Measurements from ENCODE around the gene RRAD.
A peak's percentile ranks its signal among the peaks of the same experiment; 100 is the strongest.

The RRAD gene

DNA sequence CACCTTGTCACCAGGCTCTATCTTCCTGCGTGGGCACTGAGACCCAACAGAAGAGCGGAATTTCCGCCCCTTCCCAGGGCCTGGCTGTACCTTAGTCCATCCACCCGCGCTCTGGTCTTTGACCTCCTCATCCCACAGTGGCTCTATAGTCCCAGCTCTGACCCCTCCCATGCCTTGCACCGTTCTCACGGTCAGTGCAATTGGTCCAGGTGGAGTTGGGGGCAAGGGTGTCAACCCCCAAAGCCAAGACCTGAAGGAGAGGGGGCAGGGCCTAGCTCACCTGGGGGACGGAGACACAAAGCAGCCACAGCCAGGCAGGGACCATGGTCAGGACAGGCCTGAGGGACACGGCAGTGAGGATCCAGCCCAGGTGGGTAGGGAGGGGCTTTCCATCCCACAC is 7.6 kb downstream of the RRAD start:
- no peak for DNase-seq (ENCODE audit: low spot score)

DNA sequence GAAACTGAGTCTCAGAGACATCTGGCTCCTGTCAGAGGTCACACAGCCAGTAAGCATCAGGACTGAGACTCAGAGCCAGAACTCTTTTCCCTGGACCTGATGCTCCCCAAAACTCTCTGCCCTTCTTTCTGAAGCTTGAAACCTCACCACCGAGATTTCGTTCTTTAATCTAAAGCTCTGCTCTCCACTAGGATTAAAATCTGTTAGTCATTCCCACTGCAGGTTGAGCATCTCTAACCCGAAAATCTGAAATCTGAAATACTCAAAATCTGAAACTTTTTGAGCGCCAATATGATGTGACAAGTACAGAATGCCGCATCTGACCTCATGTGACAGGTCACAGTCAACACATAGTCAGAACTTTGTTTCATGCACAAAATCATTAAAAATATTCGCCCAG is 8.8 kb downstream of the RRAD start:
- no peak for DNase-seq (ENCODE audit: low spot score)

DNA sequence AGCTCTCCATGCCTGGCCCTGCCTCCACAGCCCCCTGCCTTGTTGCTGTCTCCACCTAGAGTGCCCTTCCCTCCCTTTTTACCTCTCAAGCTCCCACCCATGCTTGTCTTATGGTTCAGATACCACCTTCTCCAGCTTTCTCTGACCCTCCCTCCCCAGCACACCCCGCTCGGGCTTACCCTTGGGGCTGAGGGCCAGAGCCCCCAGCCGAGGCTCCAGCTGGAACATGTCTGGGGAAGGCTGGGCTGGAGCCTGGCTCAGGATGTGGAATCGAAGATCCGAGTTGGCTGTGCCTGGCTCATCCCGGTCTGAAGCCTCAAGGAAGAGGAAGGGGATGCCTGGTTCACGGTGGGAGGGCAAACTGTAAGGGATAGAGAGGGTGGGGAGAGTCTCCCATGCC is 10.3 kb downstream of the RRAD start:
- no peak for DNase-seq (ENCODE audit: low spot score)

DNA sequence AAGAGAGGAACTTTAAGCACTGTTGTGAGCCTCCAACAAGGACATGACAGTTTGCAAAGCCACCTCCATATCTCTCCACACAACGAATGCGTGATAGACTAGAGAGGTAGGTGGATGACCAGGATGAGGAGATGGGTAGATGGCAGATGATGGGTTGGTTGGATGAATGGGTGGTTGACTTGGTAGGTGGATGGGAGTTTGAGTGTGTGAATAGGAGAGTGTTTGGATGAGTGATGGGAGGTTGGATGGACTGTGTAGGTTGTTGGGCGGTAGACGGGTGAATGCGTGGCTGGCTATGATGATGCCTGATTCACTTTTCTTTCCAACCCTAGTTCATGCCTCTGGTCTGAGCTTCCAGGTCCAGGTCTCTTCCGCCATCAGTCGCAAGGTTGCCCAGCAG is 10.8 kb downstream of the RRAD start:
- no peak for DNase-seq (ENCODE audit: low spot score)

DNA sequence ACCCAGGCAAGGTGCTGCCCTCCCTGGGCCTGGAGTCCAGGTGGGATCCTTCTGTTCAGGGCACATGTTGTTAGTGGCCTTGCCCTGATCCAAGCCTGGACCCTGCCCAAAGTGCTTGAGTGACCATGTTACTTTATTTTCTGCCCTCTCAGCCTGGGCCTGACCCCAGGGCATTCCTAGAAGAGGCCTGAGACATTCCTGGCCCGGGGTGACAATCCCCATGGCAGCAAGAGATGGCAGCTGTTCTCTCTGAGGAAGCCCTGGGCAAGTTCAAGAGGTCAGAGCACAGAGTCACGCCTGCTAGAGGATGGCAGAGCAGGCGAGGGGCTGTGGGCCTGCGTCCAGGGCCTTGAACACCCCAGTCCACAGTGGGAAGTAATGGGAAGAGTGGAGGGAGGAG is 11.6 kb downstream of the RRAD start:
- no peak for DNase-seq (ENCODE audit: low spot score)

DNA sequence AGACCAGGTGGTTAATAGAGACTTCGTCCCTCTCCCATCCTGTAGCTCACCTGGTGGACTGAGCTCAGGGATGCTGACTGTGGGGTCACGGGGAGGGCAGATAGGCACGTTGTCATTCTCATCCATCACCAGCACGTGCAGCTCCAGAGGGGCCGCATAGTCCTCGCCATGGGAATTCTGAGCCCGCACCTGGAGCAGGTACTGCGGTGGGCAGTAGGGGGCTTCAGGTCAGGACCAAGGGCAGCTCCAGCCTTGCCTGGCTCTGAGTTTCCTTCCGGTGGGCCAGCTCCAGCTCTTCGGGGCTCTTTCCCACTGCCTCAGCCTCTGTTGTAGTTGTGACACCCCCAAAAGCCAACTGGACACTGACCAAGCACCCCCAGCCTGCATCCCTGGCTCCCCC is 12.3 kb downstream of the RRAD start:
- DNase-seq (ENCODE audit: low spot score) = no peak

DNA sequence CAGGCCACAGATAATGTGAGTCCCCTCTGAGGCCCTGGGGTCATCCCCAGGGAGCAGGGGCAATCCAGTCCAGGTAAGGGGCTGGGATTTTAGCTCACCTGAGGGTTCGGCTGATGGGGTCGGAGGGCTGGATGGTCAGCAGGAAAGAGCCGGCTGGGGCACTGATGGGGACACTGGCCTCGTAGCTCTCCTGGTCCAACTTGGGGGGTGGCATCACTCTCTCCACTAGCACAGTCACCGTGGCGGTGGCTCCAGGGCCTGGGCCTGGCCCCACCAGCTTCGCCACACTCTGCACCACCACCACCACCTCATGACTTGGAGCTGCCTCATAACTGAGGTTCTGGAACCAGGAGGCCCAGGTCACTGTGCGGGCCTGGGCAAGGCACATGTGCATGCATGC is 13.5 kb downstream of the RRAD start:
- no peak for DNase-seq (ENCODE audit: low spot score)

DNA sequence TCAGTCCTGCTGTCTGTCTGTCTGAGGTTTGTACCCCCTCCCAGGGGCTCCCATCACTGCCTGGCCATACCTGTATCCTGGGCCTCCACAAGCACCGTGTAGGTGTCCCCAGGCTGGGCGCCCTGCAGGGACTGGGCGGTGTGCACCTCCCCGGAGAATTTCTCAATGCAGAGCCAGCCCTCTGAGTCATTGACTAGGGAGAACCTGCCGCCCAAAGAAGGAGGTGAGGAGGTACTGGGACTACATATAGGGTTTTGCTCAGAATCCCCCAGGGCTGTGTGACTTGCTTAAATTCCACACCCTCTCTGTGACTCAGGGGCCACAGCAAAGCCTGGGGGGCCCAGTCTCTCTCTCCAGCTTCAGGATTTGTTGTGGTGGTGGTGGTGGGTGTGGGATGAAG is 14.2 kb downstream of the RRAD start:
- no peak for DNase-seq (ENCODE audit: low spot score)

DNA sequence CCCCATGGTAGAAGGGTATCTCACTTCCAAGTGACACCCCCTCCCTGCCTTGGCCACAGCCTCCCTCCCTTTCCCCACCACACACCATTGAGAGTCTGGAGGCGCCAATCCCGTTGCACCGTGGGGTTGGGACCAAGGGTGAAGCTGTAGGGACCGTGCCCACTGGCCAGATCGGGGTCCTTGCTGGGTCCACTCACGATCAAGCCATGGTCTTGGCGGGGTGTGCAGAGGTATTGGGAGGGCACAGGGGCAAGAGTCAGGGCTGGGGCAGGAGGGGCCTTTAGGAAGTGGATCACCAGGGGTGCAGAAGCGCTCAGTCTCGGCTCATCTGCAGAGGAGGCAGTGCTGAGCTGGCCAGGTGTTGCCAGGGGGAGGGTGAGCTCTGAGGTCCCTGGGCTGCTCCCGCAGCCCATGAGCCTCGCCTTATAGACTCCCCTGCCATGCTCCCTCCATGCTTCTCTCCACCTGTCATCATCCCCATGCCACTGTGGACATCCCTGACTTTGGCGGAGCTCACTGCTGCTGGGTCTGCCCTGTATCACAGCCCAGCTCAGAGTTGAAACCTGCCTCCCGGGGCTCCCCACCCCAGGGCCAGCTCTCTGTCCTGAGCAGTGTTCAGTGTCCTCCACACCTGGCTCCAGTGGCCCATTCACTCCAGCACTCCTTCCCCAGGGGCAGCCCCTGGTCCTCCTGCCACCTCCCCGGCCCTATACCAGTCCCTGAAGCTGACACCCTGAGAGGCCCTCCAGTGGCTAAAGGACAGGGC is 15.0 kb downstream of the RRAD start:
- no peak for DNase-seq (ENCODE audit: low spot score)

DNA sequence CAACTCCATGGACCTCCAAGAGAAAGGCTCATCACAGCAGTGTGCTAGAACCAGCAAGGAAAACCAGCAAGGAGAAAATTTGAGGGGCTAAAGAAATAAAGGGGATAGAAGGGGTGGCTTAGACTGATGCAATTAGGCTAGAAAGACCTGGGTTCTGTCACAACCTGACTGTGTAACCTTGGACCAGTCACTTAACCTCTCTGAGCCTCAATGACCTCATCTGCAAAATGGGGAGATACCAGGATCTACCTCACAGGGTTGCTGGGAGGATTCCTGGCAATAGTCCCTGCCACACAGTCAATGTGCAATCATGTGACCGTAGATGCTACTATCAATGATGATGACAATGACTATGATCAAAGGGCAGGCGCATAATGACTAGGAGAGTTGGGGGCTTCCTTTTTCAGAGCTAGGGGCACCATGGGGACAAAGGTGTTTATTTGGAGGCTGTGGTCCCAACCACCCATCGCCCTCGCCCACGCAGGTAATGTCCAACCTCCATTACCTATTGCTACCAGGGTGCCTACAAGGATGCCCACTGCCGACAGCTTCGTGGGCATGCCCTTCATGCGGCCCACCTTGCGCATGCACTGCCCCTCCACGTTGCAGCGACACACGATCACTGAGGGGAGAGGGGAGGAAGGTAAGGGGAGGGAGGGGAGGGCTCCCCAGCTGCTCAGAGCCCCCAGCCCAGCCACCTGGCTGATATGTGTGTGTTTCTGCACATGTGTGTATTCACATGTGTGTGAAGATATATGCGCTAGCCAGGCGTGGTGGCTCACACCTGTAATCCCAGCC is 16.4 kb downstream of the RRAD start:
- DNase-seq (ENCODE audit: low spot score) = no peak

DNA sequence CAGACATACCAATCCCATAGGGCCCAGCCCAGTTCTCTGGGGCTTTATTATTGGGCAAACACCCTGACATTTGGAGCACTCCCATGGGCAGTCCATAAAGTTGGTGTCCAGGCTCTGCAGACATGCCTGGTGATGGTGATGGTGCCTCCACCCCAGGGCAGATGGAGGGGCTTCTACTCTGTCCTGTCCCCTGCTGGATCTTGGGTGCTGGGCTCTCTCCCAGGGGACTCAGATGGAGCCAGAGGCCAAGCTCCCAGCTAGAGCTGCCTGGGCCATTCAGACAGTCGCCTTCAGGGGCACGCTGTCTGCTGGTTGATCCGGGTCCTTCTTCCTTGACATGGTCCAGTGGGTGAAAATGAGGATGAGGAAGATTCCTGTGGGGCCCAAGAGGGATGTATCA is 17.2 kb downstream of the RRAD start:
- no peak for DNase-seq (ENCODE audit: low spot score)

DNA sequence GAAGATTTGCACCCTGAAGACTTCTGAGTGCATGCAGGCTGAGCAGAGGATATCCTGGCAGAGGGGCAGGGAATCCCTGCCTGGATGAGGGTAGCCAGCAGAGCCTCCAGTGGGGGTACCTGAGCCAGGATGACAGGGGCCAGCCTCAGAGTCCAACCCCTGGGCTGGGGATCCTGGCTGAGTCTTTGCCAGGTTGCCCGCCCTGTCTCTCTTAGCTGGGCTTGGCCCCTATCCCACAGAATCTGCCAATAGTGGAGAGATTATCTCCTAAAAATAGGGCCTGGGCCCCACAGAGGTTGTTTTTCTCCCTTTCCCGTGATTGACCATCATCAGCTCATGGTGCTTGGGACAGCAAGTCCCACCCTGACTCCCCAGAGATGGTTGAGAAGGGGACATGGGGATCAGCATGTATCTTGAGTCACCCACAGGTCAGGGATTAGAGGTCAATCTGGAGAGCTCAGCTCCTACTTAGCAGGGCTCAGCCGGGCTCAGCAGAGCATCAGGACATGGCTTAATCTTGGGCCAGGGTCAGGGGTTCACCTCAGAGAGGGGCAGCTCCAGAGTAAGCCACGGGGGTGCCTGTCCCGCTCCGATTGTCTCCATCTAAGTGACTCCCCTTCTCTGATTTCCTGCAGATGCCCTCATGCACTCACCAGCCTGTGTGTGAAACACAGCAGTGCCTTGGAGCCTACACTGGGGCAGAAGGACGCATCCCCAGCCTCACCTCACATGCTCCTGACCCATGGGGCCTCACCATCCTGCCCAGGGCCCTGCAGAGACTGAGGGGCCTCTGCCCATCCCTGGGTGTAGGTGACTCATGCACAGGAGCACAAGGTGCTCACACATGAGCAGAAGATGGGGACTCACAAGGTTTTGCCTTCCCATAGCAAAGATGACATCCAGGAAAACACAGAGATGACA is 18.2 kb downstream of the RRAD start:
- no peak for DNase-seq (ENCODE audit: low spot score)

DNA sequence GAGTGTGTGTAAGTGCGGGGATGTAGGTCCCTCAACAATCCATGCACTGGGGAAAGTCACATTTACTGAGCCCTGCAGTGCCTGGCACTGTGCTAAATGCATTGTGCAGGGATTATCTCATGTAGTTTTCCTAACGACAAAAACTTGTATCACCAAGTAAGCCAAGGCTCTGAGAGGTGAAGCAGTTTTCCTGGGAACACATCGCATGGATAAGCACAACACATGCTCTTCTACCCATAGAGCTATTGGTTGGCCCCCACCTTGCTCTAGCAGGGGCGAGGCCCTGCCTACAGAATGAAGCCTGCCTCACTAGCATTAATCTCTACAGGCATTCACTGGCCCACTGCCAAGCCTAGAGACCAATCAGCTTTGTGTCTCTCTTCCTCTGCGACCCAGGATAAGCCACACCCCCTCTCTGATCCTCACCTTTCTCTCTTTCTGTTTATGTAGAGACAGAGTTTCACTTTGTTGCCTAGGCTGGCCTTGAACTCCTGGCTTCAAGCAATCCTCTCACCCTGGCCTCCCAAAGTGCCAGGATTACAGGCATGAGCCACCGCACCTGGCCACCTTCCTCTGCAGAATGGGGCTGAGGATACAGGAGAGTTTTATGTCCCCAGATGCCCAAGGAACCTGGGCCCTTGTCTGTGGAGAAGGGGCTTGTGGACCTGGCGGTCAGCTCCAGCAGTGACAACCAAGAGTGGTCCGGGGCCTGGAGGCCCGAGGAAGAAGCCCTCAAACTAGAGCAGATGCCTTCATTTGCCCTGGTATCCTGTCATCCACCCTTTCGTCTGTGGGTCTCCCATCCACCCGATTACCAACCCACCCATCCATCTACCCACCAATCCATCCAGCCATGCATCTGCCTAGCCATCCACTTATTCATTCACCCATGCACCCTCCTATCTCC is 19.4 kb downstream of the RRAD start:
- peak; percentile 85 for DNase-seq (ENCODE audit: low spot score)

DNA sequence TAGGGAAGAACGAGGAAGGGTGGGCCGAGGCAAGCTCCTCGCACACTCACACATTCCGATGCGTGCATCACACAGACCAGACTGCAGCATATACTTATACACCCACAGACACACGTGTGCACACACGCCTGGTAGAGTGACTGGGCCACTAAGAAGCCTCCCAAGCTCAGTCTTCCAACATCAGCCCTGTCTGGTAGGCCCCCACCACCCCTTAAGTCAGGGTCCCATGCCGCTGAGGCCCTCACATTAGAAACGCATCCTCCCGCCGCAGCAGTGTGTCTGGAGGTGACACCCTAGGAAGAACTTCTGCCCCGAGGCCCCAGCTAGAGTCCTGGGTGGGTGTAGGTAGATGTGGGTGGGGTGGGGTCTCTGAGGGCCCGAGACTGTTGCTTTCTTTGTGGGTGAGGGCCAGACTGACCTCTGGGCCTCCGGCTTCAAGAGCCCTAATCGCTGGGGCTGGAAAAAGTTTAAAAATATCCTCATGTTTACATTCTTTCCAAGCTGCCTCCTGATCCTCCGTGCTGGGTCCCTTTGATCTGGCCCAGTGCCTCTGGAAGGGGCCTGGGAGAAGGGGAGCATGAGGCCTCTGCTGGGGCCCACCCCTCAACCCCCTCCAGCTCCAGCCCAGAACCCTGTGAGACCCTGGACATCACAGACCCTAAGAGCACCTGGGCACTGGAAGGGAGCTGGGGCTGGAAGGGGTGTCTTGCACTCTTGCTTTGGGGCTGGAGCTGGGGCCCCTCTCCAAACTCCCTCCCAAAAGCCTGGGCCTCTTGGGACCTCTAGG is 20.3 kb downstream of the RRAD start:
- no peak for DNase-seq (ENCODE audit: low spot score)

DNA sequence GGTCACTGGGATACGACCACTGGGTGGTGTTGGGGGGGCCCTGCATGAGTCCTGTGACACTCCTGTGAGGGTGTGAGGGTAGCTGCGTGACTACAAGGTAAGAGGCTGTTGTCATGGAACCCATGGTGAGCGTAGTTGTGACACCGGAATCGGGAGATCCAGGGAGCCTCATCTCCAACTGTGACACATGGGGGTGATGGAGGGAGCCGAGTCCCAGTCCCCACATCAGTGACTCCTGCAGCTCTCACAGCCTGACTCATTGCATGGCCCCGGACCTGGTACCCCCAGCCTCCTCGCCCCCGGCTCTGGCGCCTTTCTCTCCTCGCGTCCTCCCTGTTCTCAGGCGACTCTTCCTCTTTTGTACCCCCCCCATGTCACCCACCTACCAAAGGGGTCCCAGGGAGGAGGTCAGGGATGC is 20.9 kb downstream of the RRAD start:
- DNase-seq (ENCODE audit: low spot score) = no peak

DNA sequence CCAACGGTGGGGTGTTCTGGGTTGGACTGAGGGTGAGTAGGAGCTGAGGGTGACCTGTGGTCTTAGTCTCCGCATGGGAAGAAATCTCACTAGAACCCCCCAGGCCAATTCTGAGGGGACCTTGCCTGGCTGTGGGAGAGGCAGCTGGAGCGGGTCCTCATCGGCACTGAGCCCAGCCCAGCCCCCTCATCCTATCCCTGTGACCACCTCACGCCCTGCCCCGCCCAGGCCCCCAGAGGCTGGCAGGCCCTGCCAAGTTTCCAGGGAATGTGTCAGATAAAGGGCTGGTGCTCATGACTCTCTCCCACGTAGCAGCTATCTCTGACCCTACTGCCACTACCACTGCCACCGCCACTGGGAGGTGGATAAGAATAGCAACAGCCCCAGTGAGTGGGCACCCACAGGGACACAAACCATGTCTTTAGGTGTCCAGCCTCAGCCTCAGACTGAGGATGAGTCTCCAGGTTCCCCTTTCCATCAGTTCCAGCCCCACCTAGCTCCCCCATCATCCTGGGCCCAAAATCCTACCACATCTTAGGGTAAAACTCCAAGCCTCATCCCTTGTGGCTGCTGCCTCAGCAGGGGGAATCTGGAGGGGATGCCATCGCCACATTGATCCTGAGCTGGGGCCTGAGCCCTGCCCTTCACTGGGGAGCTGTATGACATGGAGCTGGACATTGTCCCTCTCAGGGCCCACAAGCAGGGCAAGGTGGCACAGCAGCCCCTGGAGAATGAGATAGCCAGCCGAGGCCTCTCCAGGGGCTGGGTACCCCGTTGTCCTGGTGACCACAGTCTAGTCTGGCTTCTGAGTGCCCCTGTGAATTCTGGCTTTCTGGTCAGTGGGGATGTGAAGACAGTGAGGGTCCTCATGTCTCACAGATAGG is 21.5 kb downstream of the RRAD start:
- peak; percentile 37 for DNase-seq (ENCODE audit: low spot score)

DNA sequence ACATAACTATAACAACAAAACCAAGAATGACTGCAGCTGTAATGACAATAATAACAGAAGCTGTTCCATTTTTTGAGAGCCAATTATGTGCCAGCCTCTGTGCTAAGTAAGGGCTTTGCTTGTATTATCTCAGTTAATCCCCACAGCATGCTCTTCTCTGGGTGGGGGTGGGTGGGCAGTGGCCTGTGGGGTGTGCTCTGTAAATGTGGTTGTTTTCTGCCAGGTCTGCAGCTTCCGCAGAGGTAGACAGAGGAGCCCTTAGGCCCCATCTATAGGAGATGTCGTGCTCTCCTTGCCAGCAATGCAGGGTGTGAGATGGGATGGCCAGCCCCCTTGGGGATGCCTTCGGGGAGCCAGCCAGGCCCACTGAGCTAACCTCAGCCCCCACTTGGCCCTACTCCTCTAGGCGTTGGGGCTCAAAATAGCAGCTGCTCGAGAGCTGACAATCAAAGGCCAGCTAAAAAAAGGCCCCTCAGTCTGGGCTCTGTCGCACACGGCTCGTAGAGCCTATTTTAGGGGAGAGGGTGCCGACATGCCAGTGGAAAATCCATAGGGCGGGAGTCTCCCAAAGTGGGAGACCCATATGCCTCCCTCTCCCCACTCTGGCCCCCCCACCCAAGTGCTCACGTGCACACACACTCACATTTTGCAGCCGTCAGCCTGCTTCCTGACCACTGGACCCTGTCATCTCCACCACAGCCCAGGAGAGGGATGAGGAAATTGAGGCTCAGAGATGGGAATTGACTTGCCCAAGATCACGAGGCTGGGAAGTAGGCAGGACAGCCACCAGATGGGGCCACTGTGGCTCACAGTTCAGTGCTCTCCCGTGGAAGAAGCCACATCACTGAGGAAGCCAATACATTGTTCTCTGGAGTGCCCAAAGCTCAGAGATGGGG is 22.4 kb downstream of the RRAD start:
- DNase-seq (ENCODE audit: low spot score) = peak; percentile 25

DNA sequence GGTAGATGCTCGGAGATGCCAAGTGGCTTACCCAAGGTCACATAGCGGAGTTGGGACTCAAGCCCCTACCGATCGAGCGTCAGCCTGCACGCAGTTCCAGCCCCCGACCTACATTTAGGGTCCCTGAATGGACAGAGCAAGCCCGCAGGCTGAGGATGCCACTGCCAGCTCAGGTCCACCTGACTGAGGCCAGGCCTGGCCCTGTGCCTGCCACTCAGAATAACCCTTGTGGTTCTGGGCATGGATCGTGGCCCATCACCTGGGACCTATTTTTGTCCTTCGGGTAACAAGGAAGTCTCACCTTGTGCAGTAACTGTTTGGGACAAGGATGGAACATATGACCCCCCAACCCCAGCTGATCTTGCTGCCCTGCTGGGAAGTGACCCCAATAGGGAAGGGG is 23.7 kb downstream of the RRAD start:
- DNase-seq (ENCODE audit: low spot score) = no peak

All from hematopoietic multipotent progenitor cell treated with erythropoietin and hydrocortisone succinate and interleukin-3 and kit ligand, for 17 days (in vitro differentiated cells).